ENCODE data around the gene AP2B1.
"Not testable (repeated sequence)": the region's sequence is repeated elsewhere in the genome, so short reads cannot be mapped to it uniquely, and the experiment has no call there.

Gene AP2B1

DNA sequence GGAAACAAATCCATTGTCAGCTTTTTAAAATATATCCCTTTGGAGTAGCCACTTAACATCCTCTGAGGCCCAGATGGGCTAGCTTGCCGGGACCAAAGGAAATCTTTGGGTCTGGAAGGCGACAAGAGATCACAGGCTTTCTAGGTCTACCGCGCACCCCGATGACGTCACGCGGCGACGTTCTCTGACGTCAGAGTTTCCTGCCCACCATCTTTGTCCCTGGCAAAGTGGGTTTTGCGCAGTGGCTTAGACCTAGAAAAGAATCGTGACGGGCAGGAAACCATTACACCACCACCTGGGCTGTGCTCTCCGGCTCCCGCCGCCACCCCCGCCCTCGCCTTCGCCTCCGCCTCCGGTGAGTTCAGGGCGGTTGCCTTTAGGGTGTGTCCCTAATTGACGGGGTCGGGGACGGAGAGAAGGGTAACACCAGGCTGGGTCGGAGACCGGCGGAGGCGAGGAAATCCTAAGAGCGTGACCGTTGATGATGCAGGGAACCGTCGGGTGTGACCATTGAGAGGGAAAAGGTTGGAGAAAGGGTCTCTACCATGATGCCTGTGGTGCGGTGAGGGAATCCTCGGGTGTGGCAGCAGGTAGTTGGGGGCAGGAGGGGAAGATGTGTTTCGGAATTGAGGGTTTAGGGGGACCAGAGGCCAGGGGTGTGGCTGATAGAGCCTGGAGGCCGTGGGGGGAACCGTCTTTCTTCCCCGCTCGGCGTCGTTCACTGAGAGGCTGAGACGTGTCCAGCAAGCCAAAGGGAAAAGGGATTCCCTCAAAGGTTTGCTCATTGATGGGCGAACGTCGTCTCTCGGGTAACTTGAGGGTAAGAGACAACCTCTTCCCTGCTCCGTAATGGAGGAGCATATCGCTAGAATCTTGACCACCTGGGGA lies at the start of gene AP2B1:
Gene AP2B1 (plus strand): TSS at position 249 of the 888 bp plus-strand sequence. CDS start 6,709 bp downstream, outside the sequence.
- DNase-seq = peak; percentile 85 to 98

DNA sequence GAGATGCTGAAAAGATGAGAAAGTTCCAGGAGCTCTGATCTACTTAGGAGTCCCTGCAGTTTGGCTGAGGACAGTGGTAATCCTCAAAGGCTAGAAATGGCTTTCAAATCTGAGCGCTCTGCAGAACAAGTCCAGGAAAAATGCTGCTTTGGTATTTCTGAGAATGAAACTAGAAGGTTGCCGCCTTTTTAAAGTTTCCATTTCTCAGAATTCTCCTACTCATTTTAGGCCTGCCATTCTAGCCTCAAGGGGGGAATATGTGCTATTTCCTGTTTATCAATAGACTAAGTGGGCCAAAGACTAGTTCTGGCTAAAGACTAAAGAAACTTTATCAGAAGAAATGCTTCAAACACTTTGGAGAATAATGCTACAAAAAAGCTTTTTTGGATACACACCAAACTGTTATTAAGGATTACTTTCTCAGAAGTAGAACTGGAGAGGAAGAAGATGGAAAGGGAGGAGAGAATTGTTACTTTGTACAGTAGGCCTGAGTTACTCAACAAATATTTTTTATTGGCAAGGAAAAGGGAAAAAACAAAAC lies 49.5 kb upstream of the AP2B1 start, which contains the start of gene SLFN12L:
Gene SLFN12L (minus strand): TSS at position 78 of the 541 bp plus-strand sequence. CDS start 15,314 bp downstream, outside the sequence.
- no peak for DNase-seq

DNA sequence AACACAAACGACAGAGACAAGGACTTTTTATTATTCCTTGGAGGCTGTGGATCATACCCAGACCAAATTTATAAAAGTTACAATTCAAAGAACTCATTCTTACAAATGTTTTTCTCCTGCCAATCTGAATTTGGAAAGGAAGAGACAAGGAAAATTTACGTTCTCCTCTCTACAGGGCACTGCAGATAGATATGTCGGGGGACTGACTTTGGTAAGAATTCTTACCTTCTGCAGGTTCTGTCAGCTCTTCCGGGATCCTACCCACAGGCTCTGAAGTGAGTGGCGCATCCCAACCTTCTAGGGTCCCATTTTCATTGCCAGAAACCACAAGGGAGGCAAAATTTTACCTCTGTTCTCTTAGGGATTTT lies 47.5 kb upstream of the AP2B1 start:
- no peak for DNase-seq

DNA sequence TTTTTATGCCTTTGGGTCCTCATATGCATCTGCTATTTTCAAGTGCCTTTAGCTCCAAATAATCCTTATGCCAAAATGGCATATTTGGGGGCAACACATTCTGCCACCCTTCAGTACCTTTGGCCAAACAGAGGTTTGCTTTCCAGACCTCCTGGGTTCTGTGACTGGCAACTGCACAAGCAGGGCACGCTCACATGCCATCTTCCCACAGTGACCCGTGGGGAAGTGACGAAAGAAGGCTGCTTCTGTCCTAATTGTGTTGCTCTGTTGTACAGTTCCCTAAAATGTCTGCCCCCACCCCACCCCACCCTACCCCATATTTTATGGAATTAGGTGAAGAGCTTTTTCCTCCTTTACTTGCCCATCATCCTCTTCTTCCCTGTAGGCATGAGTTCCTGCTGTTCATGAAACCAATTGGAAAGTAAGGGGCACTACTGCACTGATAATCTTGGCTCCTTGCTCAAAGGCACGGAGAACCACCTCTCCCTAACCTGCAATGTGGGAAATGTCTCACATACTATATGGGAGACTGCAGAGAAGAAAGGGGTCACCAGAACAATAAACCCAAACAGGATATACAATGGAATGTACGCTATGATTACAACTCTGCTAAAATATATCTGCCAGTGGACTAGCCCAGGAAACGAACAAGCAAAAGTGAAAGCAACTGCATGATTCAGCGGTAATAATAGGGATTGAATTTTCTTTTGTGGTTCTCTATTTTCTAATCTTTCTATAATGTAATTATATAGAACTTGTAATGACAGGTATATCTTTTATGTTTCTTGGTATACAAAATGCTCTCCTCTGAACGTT lies 46.3 kb upstream of the AP2B1 start:
- DNase-seq = no peak

DNA sequence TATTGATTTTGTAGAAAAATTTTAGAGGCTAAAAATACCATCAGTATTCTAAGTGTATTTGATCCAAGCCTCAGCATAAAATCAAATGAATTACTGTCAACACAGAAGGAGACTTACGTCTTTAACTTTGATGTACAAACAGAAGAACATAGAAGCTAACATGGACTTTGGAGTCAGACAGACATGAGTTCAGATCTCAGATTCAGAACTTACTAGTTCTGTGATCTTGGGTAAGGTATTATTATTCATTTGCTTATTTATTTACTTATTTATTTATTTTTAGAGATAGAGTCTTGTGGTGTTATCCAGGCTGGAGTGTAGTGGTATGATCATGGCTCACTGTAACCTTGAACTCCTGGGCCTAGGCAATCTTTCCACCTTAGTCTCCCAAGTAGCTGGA lies 45.7 kb upstream of the AP2B1 start:
- DNase-seq = no peak

DNA sequence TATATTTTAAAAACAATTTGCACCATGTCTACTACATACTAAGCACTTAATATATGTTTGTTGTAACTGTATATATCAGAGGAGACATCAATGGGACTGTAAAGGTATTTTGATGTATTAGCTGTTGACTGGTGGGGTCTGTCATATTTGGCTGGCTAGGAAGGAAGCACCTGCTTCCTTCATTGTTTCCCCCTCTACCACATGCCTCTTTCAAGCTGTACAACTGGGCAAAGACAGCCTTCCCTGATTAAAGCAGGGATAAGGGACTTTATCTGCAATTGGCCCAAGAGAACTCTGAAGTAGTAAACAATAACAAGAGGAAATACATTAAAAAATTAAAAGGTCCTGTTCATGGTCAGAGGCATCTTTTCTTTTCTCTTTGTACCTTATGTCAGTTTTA lies 44.1 kb upstream of the AP2B1 start:
- no peak for DNase-seq

DNA sequence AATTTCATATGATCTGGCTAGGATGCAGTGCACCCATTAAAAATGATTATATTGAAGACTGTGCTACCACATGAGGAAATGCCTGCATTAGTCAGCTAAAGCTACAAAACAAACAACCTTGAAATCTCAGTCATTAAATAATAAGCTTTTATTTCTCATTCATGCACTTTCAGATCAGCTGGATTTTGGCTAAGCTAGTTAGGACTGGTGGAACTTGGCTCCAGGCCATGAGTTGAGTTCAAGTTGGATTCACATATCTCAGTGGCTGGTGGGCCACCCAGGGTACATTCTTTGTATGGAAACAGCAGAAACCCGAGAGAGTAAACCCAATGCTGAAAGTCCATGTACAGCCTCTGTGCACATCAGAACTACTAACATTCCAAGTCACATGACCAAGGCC lies 43.3 kb upstream of the AP2B1 start:
- DNase-seq = no peak

DNA sequence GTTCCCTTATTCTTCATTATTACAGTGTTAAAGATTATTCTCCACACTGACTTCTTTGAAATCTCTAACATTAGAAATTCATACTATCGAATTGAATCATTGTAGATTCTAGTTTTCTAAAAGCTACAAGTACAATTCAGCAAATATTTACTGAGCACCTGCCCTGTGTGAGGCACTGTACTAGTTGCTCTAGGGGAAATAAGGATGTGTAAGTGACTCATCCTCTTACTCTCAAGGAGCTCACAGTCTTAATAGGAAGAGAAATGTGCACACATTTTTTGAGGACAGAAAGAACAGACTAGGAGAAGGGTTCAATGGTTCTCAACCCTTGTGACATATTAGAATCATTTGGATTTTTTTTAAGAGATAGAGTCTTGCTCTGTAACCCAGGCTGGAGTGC lies 42.0 kb upstream of the AP2B1 start:
- DNase-seq = no peak

GRCh38 chr17:35546487-35546886 lies 40.6 kb upstream of the AP2B1 start:
- no peak for DNase-seq

GRCh38 chr17:35548208-35548810 lies 38.8 kb upstream of the AP2B1 start:
- no peak for DNase-seq

DNA sequence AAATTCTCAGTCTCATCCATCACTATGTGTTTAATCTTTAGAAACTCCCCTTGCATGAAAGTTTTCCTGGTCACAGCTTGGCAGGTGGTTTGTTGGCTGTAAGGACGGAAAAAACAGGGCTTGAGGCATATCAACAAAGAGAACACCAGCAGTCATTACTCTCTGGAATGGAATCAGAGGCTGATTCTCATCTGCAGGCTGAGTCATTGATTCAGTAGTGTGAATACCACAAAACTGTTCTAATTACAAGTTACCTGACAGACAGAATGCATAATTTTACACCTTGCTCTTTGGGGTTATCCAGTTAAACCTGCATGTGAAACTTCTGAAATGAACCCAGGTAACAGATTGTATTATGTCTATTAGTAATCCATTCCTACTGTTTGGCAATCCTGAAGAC lies 38.1 kb upstream of the AP2B1 start:
- no peak for DNase-seq

GRCh38 chr17:35553310-35553709 lies 33.8 kb upstream of the AP2B1 start:
- DNase-seq = no peak

GRCh38 chr17:35554668-35555067 lies 32.5 kb upstream of the AP2B1 start:
- DNase-seq = no peak

DNA sequence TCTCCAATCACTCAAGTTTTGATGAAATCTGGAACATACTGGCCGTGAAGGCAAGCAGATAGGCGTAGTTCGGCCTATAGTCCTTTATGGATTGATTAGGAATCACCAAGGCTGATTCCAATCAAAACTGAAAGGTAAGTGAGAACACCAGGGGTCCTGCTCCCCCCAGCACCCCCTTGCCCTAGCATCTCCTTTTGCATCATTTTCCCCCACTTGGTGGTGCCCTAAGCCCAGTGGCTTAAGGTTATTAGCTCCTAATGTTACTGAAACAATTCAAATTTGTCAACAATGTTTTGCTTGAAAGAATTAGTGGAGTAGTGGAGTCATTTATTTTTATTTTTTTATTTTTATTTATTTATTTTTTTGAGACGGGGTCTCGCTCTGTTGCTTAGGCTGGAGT lies 31.4 kb upstream of the AP2B1 start:
- no peak for DNase-seq

GRCh38 chr17:35557353-35557752 lies 29.8 kb upstream of the AP2B1 start:
- DNase-seq = no peak

- DNase-seq = no peak
Measured at GRCh38 chr17:35559495-35560210, 27.5 kb upstream of the AP2B1 start.

DNA sequence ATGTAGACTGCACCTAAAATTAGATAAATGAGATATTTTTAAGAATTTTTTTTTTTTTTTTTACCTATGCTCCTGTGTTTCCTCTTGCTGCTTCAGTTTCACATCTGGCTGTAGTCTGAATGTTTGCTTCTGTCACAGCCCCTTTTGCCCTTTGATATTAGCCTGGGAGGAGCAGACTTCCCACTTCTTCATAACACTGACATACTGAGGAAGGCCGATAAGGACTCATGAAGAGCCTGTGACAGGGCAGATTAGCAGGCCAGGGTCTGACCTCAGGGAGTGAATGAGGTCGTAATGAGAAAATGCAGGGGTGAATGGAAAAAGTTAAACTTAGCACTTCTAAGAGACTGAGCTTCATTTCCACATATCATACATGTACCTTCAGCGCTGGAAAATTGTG lies 26.4 kb upstream of the AP2B1 start, which contains the start of gene SLFN14:
Gene SLFN14 (minus strand): TSS at position 117 of the 400 bp plus-strand sequence. CDS start 2,757 bp downstream, outside the sequence.
- DNase-seq = no peak

GRCh38 chr17:35563181-35563580 lies 23.9 kb upstream of the AP2B1 start:
- not testable (repeated sequence) for DNase-seq

DNA sequence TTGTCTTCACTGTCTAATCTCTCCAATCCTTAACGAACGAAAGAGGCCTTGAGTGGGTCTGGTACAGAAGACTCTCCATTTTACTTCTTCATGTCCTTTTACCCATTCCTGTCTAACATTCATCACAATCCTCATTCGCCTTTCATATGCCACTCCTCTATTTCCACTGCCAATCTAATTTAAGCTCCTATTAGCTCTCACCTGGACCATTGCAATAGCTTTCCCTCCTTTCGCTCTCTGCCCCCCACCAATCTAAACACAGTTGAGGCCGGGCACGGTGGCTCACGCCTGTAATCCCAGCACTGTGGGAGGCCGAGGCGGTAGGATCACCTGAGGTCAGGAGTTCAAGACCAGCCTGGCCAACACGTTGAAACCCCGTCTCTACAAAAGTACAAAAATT lies 20.2 kb upstream of the AP2B1 start:
- no peak for DNase-seq

DNA sequence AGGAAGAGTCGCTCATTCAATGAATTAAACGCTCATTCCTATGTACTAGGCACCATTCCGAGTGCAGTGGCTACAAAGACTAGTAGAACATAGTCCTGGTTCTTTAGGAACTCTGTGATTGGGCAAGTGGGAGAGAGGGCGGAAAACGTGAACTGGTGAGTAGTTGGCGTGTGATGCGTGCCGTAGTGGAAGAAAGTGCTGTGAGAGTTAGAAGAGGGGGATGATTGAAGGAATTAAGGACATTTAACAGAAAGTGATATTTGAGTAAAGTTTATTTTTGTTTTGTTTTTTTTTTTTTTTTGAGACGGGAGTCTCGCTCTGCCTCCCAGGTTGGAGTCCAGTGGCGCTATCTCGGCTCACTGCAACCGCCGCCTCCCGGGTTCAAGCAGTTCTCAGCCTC lies 18.6 kb upstream of the AP2B1 start:
- DNase-seq = no peak

- no peak for DNase-seq
Measured at GRCh38 chr17:35569405-35569804, 17.7 kb upstream of the AP2B1 start.

- no peak for DNase-seq
Measured at GRCh38 chr17:35575759-35576158, 11.4 kb upstream of the AP2B1 start.
